ENCODE measurements around the gene NFYC.

The NFYC gene

DNA sequence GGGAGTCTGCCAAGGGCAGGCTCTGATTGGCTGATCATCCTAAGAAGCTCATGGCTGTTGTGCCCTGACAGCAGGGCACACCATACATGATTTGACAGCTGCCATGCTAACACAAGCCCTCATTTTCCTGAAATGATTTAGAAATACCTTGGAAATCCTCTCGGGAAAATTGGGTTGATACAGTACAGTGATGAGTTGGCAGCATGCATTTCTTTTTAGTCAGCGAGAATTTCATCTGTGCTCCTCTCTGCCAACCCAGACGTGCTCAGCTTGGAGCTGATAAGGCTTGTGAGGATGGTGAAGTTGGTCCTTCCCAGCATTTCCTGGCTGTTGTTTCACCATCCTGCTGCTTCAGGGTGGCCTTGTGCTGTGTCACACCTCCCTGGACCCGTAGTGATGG, 69.5 kb downstream of the NFYC start:
- DNase-seq (ENCODE audit: low spot score) = no peak

- DNase-seq (ENCODE audit: low spot score) = no peak
Measured at GRCh38 chr1:40762144-40762923, 70.8 kb downstream of the NFYC start.

DNA sequence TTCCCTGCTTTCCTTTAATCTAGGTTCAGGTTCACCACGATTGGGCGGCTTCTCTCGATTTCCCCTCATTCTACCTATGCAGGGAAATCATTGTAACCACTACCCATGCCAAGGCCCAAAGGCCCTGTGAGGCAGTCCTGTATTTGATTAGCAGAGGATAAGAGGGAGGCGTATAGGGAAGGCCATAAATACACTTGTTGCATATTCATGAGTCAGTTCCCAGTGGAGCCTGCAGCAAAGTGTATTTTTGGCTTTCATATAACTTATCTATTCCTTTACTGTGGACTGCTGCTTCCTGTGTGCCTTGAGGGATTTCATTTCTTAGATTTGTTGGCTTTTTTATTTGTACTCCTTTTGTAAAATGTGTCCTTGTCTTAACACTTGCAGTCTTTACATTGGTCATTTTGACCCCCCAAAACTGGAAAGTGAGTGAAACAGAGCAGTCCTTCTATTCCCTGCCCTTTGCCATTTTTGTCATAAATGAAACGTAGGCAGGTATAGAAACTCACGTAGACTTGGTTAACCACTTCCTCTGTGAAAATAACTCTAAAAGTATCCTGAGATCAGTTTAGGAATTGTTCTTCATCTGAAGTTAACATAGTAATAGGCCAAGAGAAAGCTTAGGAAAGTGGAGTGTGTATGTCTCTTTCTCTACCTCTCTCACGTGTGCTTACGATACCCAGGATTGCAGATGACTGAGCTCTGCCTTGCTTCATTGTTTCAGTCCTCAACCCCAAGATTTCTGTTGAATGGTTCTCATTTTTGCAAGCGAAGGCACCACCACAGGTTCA, 72.4 kb downstream of the NFYC start:
- DNase-seq (ENCODE audit: low spot score) = no peak

DNA sequence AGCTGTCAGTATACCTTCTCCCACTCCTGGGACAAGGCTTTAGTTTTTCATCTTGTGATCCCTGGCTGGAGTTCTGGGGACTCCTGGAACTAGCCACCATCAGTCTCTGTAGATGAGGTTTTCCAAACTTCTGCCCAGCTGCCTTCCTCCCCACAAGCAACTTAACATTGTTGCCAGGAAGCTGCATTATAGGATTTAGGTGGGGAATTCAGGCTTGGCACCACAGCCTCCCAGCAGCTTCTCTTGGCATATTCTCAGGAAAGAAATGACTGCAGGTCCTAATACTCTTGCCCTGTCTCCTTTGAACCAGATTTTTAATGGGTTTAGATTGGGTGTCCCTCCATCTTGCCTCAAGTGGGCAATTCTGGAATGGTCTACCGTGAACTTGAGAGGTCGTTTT, 73.5 kb downstream of the NFYC start:
- no peak for DNase-seq (ENCODE audit: low spot score)

GRCh38 chr1:40766017-40766416, 74.5 kb downstream of the NFYC start:
- DNase-seq (ENCODE audit: low spot score) = no peak

- DNase-seq (ENCODE audit: low spot score) = no peak
Measured at GRCh38 chr1:40766560-40766959, 75.1 kb downstream of the NFYC start.

DNA sequence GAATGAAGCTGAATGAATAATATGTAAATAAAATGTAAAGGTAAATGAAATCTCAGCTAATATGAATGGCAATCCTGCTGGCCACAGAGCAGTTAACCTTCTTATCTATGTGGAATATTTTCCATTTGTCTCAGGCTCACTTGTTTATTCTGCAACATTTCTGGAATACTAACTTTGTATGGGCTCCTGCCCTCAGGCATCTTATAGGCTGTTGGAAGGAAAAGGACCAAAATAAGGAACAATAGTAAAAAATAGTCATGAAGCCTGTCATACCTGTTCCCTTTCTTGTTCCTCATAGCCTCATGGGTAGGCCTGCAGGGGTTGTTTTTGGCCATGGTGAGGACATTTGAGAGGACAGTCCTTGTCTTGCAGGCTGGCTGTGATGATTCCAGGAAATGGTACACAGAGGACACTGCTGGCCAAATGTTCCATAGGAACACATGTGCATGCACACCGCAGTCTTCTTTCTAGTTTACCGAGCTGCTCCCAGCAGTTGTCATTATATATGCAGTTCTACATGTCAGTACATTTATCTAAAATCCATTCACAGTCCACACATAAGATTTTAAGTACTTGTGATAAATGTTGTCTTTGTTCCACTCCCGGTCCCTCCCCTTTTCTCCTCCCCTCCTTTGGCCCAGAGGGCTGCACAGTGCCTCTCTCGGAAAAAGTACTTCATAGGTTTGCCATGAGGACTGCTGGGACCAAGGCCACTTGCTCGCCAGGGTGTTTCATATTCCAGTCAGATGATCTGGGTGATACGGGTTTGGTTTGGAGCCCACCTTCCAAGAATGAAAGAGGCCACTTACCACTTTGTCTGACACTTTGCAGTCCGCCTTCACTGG, 76.9 kb downstream of the NFYC start:
- DNase-seq (ENCODE audit: low spot score) = no peak

DNA sequence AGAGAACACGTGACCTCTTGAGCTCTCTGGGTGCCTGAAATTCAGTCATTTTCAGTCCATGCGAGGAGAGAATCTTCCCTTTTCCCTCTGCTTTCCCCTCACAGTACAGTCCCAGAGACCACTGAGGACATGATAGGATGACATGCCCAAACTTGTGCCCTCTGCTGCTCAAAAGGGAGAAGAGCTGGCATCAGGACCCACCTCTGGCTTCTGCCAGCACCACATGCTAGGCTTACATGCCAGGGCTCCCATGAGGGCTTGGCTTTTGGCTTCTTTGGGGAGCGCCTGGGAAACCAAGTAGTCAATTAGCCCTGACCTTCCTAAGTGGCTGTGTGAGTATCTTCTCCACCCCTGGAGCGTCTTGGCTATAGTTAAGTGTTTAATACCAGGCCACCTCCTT, 78.3 kb downstream of the NFYC start:
- no peak for DNase-seq (ENCODE audit: low spot score)

- no peak for DNase-seq (ENCODE audit: low spot score)
Measured at GRCh38 chr1:40770296-40771070, 79.0 kb downstream of the NFYC start.

- DNase-seq (ENCODE audit: low spot score) = no peak
Measured at GRCh38 chr1:40772146-40772955, 80.8 kb downstream of the NFYC start.

- no peak for DNase-seq (ENCODE audit: low spot score)
Measured at GRCh38 chr1:40773748-40774265, 82.3 kb downstream of the NFYC start.

- peak; percentile 54 for DNase-seq (ENCODE audit: low spot score)
Measured at GRCh38 chr1:40774266-40774998, 82.9 kb downstream of the NFYC start.

DNA sequence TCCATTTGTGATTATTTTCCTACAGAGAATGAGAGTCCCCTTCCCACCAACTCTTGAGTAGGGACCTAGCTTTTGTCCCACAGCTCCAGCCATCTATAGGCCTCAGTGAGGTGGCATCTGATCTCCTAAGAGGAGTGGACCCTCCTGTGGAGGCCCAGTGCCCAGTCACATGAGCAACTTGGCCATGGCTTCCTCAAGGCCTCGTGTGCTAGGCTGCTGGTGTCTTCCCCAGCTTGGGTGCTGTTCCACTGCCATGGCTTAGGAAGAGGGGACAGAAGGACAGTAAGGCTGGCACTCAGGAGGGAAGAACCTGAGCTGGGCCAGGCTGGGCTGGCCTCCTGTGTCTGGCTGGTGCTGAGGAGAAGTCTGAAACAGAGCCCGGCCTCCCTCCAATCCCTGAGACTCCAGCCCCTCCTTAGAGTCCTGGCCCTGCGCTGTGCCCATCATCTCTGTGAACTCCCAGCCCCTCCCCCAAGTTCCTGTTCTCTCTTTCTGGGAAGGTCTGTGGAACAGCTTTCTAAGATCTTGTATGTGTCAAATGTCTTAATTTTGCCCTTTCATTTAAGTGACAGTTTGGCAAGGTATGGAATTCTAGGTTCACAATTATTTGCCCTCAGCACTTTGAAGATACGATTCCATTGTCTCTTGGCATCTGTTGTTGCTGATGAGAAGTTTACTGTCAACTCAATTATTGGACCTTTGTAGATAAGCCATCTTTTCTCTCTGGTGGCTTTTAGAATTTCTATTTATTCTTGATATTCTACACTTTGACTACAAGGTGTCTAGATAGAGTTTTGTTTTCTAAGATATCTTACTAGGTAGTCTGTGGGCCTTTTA, 85.0 kb downstream of the NFYC start:
- DNase-seq (ENCODE audit: low spot score) = no peak

DNA sequence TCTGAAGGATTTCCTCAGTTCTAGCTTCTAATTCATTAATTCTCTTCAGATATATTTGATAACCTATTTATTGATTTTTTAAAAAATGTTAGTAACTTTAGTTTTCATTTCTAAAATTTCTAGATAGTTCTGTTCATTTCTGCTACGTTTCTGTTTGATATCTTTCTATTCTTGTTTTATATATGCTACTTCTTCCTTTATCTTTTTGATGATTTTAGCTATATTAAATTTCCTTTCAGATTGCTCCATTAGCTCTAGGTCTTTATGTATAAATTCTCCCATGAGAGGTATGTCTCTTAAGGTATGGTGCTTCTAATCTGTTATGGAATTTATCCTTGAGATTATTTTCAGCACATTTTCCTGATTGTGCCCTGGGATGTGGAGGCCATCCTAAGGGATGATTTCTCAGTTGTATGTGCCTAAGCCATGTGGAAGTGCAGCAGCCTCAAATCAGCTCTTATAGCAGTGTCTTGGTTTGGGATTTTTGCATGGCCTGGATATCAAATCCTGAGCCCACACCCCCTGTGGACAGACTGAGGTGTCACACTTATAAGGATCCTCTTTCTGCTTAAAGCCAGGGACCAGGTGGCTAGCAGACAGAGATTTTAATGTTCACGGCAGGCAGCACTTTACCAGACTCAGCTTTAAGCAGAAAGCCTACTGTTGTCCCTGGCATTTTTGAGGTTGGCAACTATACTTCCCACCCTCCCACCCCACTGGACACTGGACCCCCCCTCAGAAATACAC, 85.9 kb downstream of the NFYC start:
- no peak for DNase-seq (ENCODE audit: low spot score)

GRCh38 chr1:40780678-40781607, 89.4 kb downstream of the NFYC start:
- no peak for DNase-seq (ENCODE audit: low spot score)

GRCh38 chr1:40781608-40781971, 90.1 kb downstream of the NFYC start:
- no peak for DNase-seq (ENCODE audit: low spot score)

DNA sequence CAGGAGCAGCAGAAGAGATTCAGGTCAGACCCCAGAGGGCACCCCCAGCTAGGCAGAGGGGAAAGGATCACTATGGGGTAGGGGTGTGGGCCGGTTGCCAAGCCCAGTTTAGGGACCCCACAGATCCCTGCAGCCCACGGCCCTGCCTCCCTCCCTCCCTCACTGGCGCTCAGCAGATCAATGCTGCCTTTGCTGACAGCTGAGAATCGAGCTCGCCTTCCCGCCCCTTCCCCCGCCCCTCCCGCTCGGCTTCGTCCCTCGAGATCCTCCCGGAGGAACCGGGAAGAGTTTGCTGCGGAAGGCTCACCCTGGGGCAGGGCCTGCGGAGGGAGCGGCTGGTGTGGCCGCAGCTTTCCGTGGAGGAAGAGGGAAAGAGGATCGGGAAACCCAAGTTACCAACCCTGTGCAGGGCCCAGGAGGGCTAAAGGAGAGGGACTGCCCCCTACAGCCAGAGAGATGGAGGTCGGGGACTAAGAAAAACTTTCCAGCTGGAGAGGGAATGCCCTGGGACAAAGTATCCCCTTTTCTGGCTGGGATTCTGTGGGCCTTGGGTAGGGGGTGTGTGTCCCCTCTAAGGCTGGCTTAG, 91.0 kb downstream of the NFYC start:
- DNase-seq (ENCODE audit: low spot score) = peak; percentile 45
